ENCODE data around the gene HSPB6.

Gene HSPB6

GRCh38 chr19:35713904-35714495 lies 42.8 kb downstream of the HSPB6 start:
- DNase-seq: no peak

- DNase-seq: no peak
Observed at GRCh38 chr19:35713506-35713850, 43.4 kb downstream of the HSPB6 start.

- DNase-seq: no peak
Observed at GRCh38 chr19:35712567-35713505, 44.0 kb downstream of the HSPB6 start.

GRCh38 chr19:35710784-35711723 lies 45.8 kb downstream of the HSPB6 start:
- no peak for DNase-seq

GRCh38 chr19:35708391-35708790 lies 48.4 kb downstream of the HSPB6 start:
- no peak for DNase-seq
